GM08714 (cell line): ENCODE measurements around the gene CCDC60.

Experiments used
- H3K4me3 ChIP-seq: fragments of 200-500 bp; sonication (Bioruptor generic); 2 replicates; pipeline ENCODE4 v1.5.1; 2014; ENCODE audit warnings: mild to moderate bottlenecking, low read length, inconsistent platforms
- ZNF274 ChIP-seq: IDR thresholded peaks from 2 replicates; pipeline ENCODE4 v1.6.1; 2012; ENCODE audit warnings: mild to moderate bottlenecking, low read depth, low read length

Gene CCDC60

DNA sequence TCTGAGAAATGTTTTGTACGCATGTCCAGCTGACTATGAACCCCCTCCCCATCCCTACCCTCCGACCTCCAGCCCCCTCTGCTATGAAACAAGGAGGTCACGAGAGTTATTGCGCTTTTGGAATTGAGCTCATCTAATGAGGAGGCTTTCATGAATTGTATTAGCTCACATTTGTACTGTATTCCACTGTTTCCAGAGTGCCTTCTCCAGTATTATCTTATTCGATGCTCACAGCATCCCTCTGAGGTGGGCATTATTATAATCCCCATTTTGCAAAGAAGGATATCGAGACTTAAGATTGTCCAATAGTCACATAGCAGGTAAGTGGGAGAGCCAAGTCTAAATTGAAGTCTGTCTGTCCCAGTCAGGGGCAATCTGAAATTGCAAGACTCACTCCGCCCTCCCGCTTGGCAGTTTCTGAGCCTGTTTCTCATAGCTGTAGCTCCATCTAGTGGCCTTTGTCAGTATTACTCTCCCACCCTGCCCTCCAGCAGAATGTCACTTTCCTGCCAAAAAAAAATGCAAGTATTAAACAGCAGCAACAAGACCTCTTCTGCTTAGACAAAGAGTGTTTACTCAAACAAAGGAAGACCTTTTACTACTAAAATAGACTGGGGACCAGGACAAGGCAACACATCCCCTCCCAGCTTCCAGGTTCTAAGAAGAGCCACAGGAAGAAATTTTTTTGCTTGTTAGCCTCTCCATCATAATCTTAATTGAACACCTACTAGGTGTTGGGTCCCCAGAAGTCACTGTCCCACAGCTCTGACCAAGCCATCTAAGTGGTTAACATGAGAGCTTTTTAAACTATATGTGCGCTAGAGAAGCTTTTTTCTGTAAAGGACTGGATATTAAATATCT is 210.5 kb downstream of the CCDC60 start:
- TF ChIP-seq ZNF274, result no peak
- no peak overlapping the region for H3K4me3 ChIP-seq

DNA sequence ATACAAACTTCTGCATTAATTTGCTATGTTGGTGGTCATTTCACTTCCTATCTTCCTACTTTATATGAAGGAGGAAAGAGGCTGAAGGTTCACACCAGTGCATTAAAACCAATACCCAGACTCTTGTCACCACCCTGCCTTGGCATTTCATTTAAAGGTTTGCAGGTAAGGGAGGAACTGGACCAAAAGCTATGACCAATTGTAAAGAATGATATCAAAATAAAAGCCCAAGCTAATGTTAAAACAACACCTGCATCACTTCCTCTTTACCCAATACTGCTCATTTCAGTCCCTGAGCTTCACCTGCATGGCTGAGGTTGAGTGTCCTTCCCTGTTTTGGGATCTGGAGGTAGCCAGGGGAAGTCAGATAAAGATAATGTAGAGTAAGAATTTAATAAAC is 211.8 kb downstream of the CCDC60 start:
- no peak for TF ChIP-seq ZNF274

DNA sequence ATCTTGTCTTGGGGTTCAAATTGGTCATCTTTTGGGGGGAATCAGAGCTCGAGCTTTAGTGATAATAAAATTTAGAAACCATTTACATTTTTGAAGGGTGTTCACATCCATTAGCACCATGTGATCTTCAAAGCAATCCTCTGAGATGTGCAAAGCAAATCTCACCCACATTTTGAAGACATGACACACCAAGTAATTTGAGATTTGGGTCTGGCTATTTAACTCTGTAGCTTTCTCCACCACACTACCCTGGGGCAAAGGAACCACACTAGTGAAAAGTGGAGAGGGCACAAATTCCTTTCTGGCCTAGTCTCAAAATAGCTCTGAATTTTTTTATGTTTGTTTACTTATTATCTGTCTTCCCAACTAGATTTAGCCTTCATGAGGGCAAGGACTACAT is 212.5 kb downstream of the CCDC60 start:
- H3K4me3 ChIP-seq, result no peak overlapping the region
- no peak for TF ChIP-seq ZNF274

More for the DNA sequence above, 211.8 kb downstream of the CCDC60 start:
- H3K4me3 ChIP-seq, result no peak overlapping the region

DNA sequence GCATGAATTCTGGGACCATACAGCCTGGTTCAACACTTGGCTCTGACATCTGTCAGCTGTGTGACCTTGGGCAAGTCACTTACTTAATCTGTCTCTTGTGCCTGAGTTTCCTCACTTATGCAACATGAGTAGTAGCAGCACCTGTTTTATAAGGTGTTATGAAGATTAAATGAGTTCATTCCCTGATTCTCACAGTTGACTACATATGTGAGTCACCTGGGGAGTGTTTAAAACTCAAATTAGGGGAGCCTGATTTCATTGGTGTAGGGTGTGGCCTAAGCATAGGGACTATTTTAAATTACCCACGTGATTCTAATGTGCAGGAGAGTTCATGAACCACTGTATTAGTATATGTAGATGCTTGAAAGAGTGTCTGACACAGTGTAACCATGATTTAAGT is 222.3 kb downstream of the CCDC60 start:
- no peak for TF ChIP-seq ZNF274
- no peak overlapping the region for H3K4me3 ChIP-seq

GRCh38 chr12:119565404-119565803 is 230.9 kb downstream of the CCDC60 start:
- no peak for TF ChIP-seq ZNF274

DNA sequence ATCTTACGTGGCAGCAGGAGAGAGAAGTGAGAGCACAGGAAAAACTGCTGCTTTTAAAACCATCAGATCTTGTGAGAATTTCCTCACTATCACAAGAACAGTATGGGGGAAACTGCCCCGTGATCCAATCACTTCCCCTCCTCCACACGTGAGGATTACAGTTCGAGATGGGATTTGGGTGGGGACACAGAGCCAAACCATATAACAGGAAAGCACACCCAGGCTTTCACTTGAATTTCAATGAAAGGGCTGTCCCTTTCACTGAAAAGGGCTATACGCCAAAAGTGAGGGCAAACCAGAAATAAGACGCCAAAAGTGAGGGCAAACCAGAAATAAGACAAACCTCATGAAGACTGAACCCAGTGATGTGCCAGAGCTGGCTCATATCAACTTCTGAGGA is 236.2 kb downstream of the CCDC60 start:
- no peak overlapping the region for H3K4me3 ChIP-seq
- TF ChIP-seq ZNF274, result no peak

More at GRCh38 chr12:119565404-119565803, 230.9 kb downstream of the CCDC60 start:
- H3K4me3 ChIP-seq, result no peak overlapping the region

- no peak for TF ChIP-seq ZNF274
These were observed 238.6 kb downstream of the CCDC60 start for GRCh38 chr12:119573086-119573485.

DNA sequence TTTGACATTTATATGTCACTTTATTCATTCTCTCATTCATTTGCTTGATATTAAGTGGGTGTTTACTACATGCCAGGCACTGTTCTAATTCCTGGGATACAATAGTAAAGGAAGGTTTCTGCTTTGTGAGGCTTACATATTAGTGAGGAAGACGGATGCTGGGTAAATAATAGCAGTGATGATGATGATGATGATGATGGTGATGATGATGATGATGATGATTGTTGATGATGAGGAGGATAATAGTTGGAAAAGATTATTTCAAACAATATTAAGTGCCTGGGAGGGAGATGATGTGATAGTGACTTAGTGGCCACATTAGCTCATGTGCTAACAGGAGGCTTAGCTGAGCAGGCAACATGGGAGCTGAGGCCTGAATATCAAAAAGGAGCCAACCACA is 239.7 kb downstream of the CCDC60 start:
- no peak overlapping the region for H3K4me3 ChIP-seq
- TF ChIP-seq ZNF274, result no peak

More at GRCh38 chr12:119573086-119573485, 238.6 kb downstream of the CCDC60 start:
- no peak overlapping the region for H3K4me3 ChIP-seq

DNA sequence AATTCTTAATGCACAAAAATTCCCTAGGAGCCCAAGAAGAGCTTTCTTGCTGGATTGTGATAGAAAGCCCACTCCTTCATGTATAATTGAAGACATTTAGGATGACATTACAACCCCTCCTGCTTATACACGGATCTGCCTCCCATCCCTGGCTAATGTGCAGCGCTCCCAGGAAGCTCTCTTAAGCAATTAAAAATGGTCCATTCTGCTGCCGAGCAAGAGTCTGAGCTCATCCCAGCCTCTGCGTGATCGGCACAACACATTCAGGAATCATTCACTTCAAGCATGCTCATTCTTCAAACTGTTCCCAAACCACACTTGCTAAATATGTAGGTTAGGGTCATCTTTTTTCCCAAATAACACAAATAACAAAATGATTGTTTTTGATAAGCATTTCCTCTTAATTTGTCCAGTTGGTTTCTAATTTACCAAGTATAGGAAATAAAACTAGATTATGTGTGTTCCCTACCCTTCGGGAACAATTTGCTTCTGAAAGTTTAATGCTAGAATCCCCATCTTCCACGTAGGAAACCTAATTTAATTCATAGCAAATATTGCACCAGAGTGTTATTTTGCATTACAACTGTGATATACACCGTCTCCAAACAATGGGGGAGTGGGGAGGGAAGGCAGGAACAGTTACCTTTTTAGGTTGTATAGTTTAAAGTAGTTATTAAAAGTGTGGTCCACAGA is 241.7 kb downstream of the CCDC60 start:
- no peak for TF ChIP-seq ZNF274
- H3K4me3 ChIP-seq, result no peak overlapping the region

GRCh38 chr12:119576915-119577314 is 242.4 kb downstream of the CCDC60 start:
- H3K4me3 ChIP-seq, result no peak overlapping the region
- no peak for TF ChIP-seq ZNF274

GRCh38 chr12:119578112-119578511 is 243.6 kb downstream of the CCDC60 start:
- no peak overlapping the region for H3K4me3 ChIP-seq
- no peak for TF ChIP-seq ZNF274

DNA sequence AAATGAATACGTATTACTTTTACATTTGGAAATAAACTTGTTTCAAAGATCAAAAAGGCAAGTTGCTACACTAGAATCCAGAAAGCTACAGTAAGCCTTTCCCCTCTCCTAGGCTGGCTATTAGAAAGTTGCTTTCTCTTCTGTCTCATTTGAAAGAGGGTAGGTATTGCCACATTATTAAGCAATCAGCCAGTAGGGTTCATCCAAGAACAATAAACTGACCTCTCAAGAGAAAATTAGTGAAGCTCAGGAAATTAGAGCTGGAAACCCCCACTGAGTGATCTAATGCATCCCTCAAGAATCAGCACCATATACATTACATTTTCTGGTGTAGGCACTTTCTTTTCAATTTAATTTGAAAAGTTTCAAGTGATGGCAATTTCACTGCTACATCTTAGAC is 254.6 kb downstream of the CCDC60 start:
- no peak for TF ChIP-seq ZNF274
- H3K4me3 ChIP-seq, result no peak overlapping the region

DNA sequence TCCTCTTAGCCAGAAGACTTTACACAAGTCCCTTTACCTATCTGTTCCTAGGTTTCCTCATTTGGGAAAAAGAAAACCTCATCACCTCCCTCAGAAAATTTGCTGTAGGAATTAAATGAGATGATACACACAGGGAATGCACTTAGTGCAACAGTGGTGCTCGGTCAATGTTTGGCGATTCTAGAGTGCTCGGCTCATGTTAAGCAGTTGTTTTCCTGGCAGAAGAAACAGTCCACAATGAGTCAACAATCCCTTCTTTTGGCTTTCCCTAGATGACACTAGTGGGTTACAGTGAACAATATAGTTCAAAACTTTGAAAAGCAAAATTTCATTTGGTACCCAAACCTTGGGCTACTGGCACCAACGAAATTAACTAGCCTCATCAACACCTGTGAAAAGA is 255.1 kb downstream of the CCDC60 start:
- no peak for TF ChIP-seq ZNF274
- no peak overlapping the region for H3K4me3 ChIP-seq
